T-cell (primary cell): ENCODE measurements around the gene NTM. TPM values are rescaled to one million over a fixed set of nuclear protein-coding genes. Genes with fewer than 3 reads are reported as not detected.

ENCODE experiments used
- ATAC-seq, 4 experiments: fragments of 200-7000 bp in 3 of 4; fragments of 150-1000 bp in 1 of 4; cut with Tn5 transposase; replicated peaks in 1 of 4; 1 replicate in 3 of 4; 2 replicates in 1 of 4; pipeline ENCODE4 v1.10.0; 2021; ENCODE audit warnings: moderate library complexity in 3 of 4, mild to moderate bottlenecking in 2 of 4, moderate number of reproducible peaks in 1 of 4
- CTCF ChIA-PET, 2 donors: fragments of 300-600 bp; sonication (Branson Sonifier 250); formaldehyde crosslinking; loops; one replicate each; lab custom pipeline; 2022; ENCODE audit warnings: antibody characterized with exemption in 2 of 2; lab: Charles Lee
- POLR2A ChIA-PET, 2 donors: fragments of 300-600 bp; sonication (Branson Sonifier 250); formaldehyde crosslinking; loops; one replicate each; lab custom pipeline; 2022; ENCODE audit warnings: antibody characterized with exemption in 2 of 2; lab: Charles Lee
- DNase-seq, 35 experiments: peaks; one replicate each; pipeline versions ENCODE4 v3.0.0 to v3.0.0-alpha.2; 2013 to 2023
- H3K27ac ChIP-seq: one replicate; pipeline ENCODE4 v1.5.1; 2013; ENCODE audit warnings: low read length
- H3K27me3 ChIP-seq, 2 experiments: replicated peaks in 1 of 2; 1 replicate in 1 of 2; 2 replicates in 1 of 2; pipeline versions ENCODE4 v1.6.1 to v1.7.0; 2013; ENCODE audit warnings: low read length in 1 of 2, mixed read lengths in 1 of 2; ENCODE audit not compliant: control insufficient read depth in 2 of 2, insufficient read depth in 2 of 2; ENCODE audit errors: extremely low read depth in 1 of 2
- H3K36me3 ChIP-seq, 2 donors: 1 replicate in 1 of 2; 2 replicates in 1 of 2; pipeline versions ENCODE4 v1.6.1 to v1.7.0; 2013; ENCODE audit warnings: low read length in 1 of 2; ENCODE audit not compliant: control insufficient read depth in 2 of 2, insufficient read depth in 1 of 2; ENCODE audit errors: extremely low read depth in 1 of 2
- H3K4me1 ChIP-seq, 2 experiments: 1 replicate in 1 of 2; 2 replicates in 1 of 2; pipeline versions ENCODE4 v1.6.1 to v1.7.0; 2013; ENCODE audit warnings: low read length in 2 of 2, mixed read lengths in 1 of 2; ENCODE audit not compliant: insufficient read depth in 2 of 2, control insufficient read depth in 1 of 2; ENCODE audit errors: extremely low read depth in 1 of 2
- H3K4me3 ChIP-seq, 2 donors: 1 replicate in 1 of 2; 2 replicates in 1 of 2; pipeline versions ENCODE4 v1.5.1 to v1.7.0; 2013; ENCODE audit warnings: mild to moderate bottlenecking in 2 of 2, low read length in 1 of 2, moderate library complexity in 1 of 2; ENCODE audit not compliant: control insufficient read depth in 1 of 2; ENCODE audit errors: extremely low read depth in 1 of 2
- H3K9me3 ChIP-seq: 2 replicates; pipeline ENCODE4 v1.7.0; 2013
- H3K27ac Mint-ChIP-seq, 2 donors: one replicate each; pipeline ENCODE4 v1.8.0; 2020 to 2021; ENCODE audit warnings: mild to moderate bottlenecking in 2 of 2, mixed read lengths in 2 of 2
- H3K27me3 Mint-ChIP-seq, 2 donors: one replicate each; pipeline ENCODE4 v1.8.0; 2021 to 2022; ENCODE audit warnings: mixed read lengths in 2 of 2
- H3K36me3 Mint-ChIP-seq: one replicate; pipeline ENCODE4 v1.8.0; 2021; ENCODE audit warnings: mixed read lengths
- H3K4me1 Mint-ChIP-seq, 3 donors: one replicate each; pipeline ENCODE4 v1.8.0; 2020 to 2022; ENCODE audit warnings: mixed read lengths in 3 of 3, mild to moderate bottlenecking in 1 of 3
- H3K4me3 Mint-ChIP-seq, 3 donors: one replicate each; pipeline ENCODE4 v1.8.0; 2020 to 2022; ENCODE audit warnings: mild to moderate bottlenecking in 3 of 3, mixed read lengths in 3 of 3, moderate library complexity in 3 of 3
- H3K9me3 Mint-ChIP-seq, 3 donors: one replicate each; pipeline ENCODE4 v1.8.0; 2020 to 2022; ENCODE audit warnings: mixed read lengths in 3 of 3
- WGBS: methylation state at CpG from one replicate; pipeline ENCODE4 v1.1.5; 2013; ENCODE audit warnings: missing lambda C conversion rate; ENCODE audit not compliant: insufficient coverage; 5-methylcytosine and 5-hydroxymethylcytosine counted together
- total RNA-seq, 35 experiments: library from RNA in 6 of 35; stranded (reverse) in 6 of 35; fragments of 120-200 nt in 1 of 35; gene quantifications; one replicate each; pipeline versions ENCODE4 v1.2.1 to v1.2.4 and lab custom pipeline; 2013 to 2026

NTM gene
- total RNA-seq, 5 donors from 2014 or later (not counting 1 experiment from before 2014, with no cell fraction given): not detected

DNA sequence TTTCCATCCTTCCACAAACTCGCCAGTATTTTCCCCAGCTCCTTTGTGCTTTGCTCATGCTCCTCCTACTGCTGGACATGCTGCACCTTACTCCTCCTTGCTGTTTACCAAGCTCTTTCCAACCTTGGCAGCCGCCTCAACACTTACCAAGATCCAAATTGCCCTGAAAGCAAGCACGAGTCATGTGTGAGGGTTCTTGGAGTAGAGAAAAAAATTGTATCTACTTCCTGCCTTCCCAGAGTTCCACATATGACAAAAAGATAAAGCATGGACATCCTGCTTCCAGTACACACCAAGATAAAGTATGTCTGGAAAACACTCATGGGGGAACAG is 767.5 kb downstream of the NTM start:
- H3K27me3 ChIP-seq: peaks cover 0 to 6% of the 10 kb centered on the region in 2 experiments
- H3K4me1 Mint-ChIP-seq: no peaks in the 10 kb centered on the region
- no peak overlapping the region for H3K27ac Mint-ChIP-seq
- no peak overlapping the region for H3K4me3 Mint-ChIP-seq
- POLR2A ChIA-PET: no interaction called here
- DNase-seq (no peak), ATAC-seq (no peak)
- H3K4me3 ChIP-seq: no peak overlapping the region
- no peak overlapping the region for H3K27ac ChIP-seq
- no peaks in the 10 kb centered on the region for H3K36me3 ChIP-seq
- H3K9me3 ChIP-seq: no peaks in the 10 kb centered on the region
- peaks cover 0 to 4% of the 10 kb centered on the region in 2 donors for H3K27me3 Mint-ChIP-seq
- no peaks in the 10 kb centered on the region for H3K4me1 ChIP-seq
- peaks cover 0 to 20% (median 0%) of the 10 kb centered on the region in 3 donors for H3K9me3 Mint-ChIP-seq
- WGBS: 83% methylated on average over 1 of the region's 3 CpGs
- CTCF ChIA-PET: no interaction called here
- no peaks in the 10 kb centered on the region for H3K36me3 Mint-ChIP-seq

DNA sequence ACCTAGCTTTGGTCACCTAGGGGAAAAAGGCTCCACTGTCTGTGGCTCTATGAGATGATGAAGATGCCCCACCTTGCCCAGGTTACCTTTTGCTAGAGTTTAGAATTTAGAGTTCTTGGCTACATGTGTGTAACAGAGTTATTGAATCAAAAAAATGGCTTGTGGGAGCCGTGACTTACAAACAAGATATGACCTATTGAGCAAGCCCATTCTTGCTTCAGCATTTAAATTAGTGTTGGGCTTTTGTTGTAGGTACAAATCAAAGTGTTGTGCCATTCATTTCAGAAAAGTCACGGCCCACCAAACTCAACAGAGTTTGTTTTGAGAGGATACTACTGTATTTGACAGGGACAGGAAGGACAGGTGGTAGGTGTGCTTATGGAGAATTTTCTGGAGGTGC is 768.8 kb downstream of the NTM start:
- Mint-ChIP-seq H3K27ac (no peak overlapping the region), H3K27me3 (peaks cover 0 to 4% of the 10 kb centered on the region in 2 donors), H3K4me1 (no peaks in the 10 kb centered on the region), H3K9me3 (peaks cover 0 to 17% (median 0%) of the 10 kb centered on the region in 3 donors), H3K36me3 (no peaks in the 10 kb centered on the region), H3K4me3 (no peak overlapping the region)
- no peak overlapping the region for H3K27ac ChIP-seq
- ATAC-seq (no peak), DNase-seq (no peak)
- H3K27me3 ChIP-seq: peaks cover 0 to 6% of the 10 kb centered on the region in 2 experiments
- no peaks in the 10 kb centered on the region for H3K9me3 ChIP-seq
- no peaks in the 10 kb centered on the region for H3K4me1 ChIP-seq
- no peaks in the 10 kb centered on the region for H3K36me3 ChIP-seq
- CTCF ChIA-PET: no interaction called here
- no peak overlapping the region for H3K4me3 ChIP-seq
- 71% methylated on average over 1 of the region's 2 CpGs for WGBS
- POLR2A ChIA-PET: no interaction called here

DNA sequence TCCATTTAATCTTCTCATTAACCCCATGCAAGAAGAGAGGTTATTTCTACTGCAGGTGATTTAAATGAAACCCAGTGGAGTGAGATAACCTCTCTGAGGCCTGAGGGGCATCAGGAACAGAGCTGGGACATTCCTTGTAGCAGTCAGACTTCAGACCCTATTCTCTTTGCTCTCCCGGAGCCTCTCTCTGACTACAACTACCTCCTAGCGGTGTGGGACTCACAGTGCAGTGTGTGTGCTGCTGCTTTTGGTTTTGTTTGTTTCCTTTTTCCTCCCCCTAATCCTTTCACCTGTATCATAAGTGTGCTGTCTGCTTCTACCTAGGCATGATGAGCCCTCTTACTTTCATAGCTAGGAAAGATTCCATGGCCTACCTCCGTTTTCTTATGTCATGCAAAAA is 769.6 kb downstream of the NTM start:
- ChIA-PET CTCF (no interaction called here), POLR2A (no interaction called here)
- H3K9me3 ChIP-seq: no peaks in the 10 kb centered on the region
- no peak overlapping the region for H3K4me3 Mint-ChIP-seq
- DNase-seq (no peak), ATAC-seq (no peak)
- H3K36me3 ChIP-seq: no peaks in the 10 kb centered on the region
- H3K4me1 Mint-ChIP-seq: no peaks in the 10 kb centered on the region
- peaks cover 0 to 17% (median 0%) of the 10 kb centered on the region in 3 donors for H3K9me3 Mint-ChIP-seq
- no peak overlapping the region for H3K27ac Mint-ChIP-seq
- H3K27me3 ChIP-seq: peaks cover 0 to 6% of the 10 kb centered on the region in 2 experiments
- no peaks in the 10 kb centered on the region for H3K4me1 ChIP-seq
- H3K4me3 ChIP-seq: no peak overlapping the region
- H3K27ac ChIP-seq: no peak overlapping the region
- H3K27me3 Mint-ChIP-seq: peaks cover 0 to 4% of the 10 kb centered on the region in 2 donors
- no peaks in the 10 kb centered on the region for H3K36me3 Mint-ChIP-seq
- 80% methylated on average over 1 of the region's 3 CpGs for WGBS

DNA sequence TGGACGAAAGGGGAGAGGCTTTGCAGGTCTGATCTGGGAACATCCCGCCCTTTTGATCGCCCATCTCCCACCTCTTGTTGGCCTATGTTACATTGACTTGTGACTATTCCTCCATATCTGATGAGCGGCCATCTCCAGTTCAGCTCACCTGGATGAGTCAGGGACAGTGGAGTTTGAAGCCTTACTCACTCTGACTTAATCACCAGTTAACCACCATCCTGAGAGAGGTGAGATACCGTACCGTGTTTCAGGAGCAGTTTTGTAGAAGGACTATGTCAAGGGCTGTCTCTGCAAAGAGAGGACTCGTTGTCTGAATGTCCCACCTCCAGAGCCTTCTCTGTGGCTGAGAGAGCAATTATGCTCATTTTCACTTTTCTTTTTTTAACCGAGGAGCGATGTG is 771.7 kb downstream of the NTM start:
- Histone ChIP-seq H3K9me3 (no peaks in the 10 kb centered on the region), H3K27ac (no peak overlapping the region), H3K4me3 (no peak overlapping the region), H3K36me3 (no peaks in the 10 kb centered on the region), H3K27me3 (peaks cover 0 to 3% of the 10 kb centered on the region in 2 experiments), H3K4me1 (no peaks in the 10 kb centered on the region)
- no peak for DNase-seq
- H3K36me3 Mint-ChIP-seq: no peaks in the 10 kb centered on the region
- ATAC-seq: no peak
- H3K4me3 Mint-ChIP-seq: no peak overlapping the region
- H3K27me3 Mint-ChIP-seq: no peaks in the 10 kb centered on the region
- peaks cover 0 to 17% (median 0%) of the 10 kb centered on the region in 3 donors for H3K9me3 Mint-ChIP-seq
- no peak overlapping the region for H3K27ac Mint-ChIP-seq
- H3K4me1 Mint-ChIP-seq: no peaks in the 10 kb centered on the region
- CTCF ChIA-PET: no interaction called here
- WGBS: 92% methylated on average over 2 of the region's 9 CpGs
- POLR2A ChIA-PET: no interaction called here

DNA sequence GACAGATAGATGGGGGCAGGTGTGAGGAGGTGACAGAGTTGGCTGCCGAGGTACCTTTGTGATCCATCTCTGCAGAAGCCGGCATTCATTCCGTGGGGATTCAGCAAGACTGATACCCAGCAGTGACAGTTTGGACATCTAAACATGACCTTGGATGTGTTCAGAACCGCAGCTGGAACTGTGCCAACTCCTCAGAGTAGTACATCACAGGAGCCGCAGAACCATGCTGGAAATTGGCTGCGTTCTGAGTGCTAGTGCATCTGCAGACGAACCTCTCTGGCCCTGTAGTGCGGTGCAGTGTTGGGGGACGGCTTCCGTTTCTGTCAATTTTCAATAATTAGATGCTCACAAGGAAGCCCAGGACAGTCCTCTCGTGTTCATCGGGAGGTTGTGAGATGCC is 772.1 kb downstream of the NTM start:
- no peaks in the 10 kb centered on the region for H3K36me3 Mint-ChIP-seq
- H3K36me3 ChIP-seq: no peaks in the 10 kb centered on the region

DNA sequence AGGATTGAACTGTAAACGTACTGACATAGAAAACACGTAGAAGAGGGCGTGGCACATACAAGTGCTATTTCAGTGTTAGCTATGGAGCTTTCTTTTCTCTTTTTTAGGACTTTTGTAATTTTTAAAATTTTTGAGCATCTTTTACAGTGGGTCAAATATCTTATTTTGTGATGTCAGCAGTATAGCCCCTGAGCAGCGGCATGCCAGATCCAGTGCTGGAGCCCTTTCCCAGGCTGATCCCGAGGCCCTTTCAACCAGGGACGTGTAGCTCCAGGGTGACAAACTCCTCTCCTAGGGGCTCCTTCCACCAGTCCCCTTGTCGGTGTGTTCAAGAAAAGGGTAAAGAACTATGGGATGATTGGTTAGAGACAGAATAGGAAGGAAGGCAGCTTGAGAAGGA is 777.0 kb downstream of the NTM start:
- no peak overlapping the region for H3K4me3 ChIP-seq
- no peaks in the 10 kb centered on the region for H3K4me1 ChIP-seq
- H3K4me1 Mint-ChIP-seq: no peaks in the 10 kb centered on the region
- WGBS: 84% methylated on average over 6 of the region's 7 CpGs
- H3K27me3 Mint-ChIP-seq: peaks cover 0 to 1% of the 10 kb centered on the region in 2 donors
- H3K27ac ChIP-seq: no peak overlapping the region
- peaks cover 0 to 3% (median 0%) of the 10 kb centered on the region in 3 donors for H3K9me3 Mint-ChIP-seq
- ATAC-seq: no peak
- H3K36me3 Mint-ChIP-seq: no peaks in the 10 kb centered on the region
- no peaks in the 10 kb centered on the region for H3K9me3 ChIP-seq
- no peaks in the 10 kb centered on the region for H3K27me3 ChIP-seq
- H3K36me3 ChIP-seq: no peaks in the 10 kb centered on the region
- no peak overlapping the region for H3K4me3 Mint-ChIP-seq
- no peak for DNase-seq
- POLR2A ChIA-PET: no interaction called here
- CTCF ChIA-PET: no interaction called here
- H3K27ac Mint-ChIP-seq: no peak overlapping the region

More for the DNA sequence above, 772.1 kb downstream of the NTM start:
- Mint-ChIP-seq H3K4me3 (no peak overlapping the region), H3K4me1 (no peaks in the 10 kb centered on the region), H3K27me3 (peaks cover 0 to under 1% of the 10 kb centered on the region in 2 donors), H3K27ac (no peak overlapping the region), H3K9me3 (peaks cover 0 to 17% (median 0%) of the 10 kb centered on the region in 3 donors)
- WGBS: 79% methylated on average over 12 of the region's 12 CpGs
- Histone ChIP-seq H3K27ac (no peak overlapping the region), H3K4me1 (no peaks in the 10 kb centered on the region), H3K27me3 (peaks cover 0 to 3% of the 10 kb centered on the region in 2 experiments), H3K9me3 (no peaks in the 10 kb centered on the region), H3K4me3 (no peak overlapping the region)
- DNase-seq (no peak), ATAC-seq (no peak)
- CTCF ChIA-PET: no interaction called here
- POLR2A ChIA-PET: no interaction called here

DNA sequence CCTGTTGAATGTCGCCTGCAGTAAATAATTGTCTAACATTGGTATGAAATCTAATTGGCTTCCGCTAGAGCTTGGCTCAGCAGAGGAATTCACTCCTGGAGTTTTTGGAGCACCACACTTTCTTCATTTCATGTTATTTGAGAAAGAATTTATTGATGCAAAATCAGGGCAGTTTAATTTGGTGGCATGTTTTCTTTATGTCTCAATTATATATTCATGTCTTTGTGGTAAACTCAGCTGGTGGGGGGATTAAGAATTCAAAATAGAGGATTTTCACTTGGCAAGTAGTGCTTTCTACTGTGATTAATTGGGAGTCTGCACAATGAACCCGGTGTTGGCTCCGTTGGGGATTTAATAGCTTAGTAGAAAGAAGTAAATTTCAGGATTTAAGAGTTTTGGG is 784.4 kb downstream of the NTM start:
- no peaks in the 10 kb centered on the region for H3K4me1 ChIP-seq
- H3K36me3 ChIP-seq: no peaks in the 10 kb centered on the region
- Mint-ChIP-seq H3K27me3 (no peaks in the 10 kb centered on the region), H3K36me3 (no peaks in the 10 kb centered on the region), H3K9me3 (peaks cover 0 to 6% (median 3%) of the 10 kb centered on the region in 3 donors), H3K4me1 (no peaks in the 10 kb centered on the region), H3K27ac (no peak overlapping the region), H3K4me3 (no peak overlapping the region)
- ChIA-PET POLR2A (no interaction called here), CTCF (no interaction called here)
- no peaks in the 10 kb centered on the region for H3K27me3 ChIP-seq
- DNase-seq (no peak), ATAC-seq (no peak)
- WGBS: no CpG with 5 or more reads among the region's 4 CpGs
- H3K27ac ChIP-seq: no peak overlapping the region
- no peak overlapping the region for H3K4me3 ChIP-seq
- no peaks in the 10 kb centered on the region for H3K9me3 ChIP-seq
